ENCODE results near the gene OXCT2. TPM values are rescaled to one million over a fixed set of nuclear protein-coding genes. Genes with fewer than 3 reads are reported as not detected.

OXCT2 gene
- total and polyA plus RNA-seq, 2 of the 13 experiments (the other 11 are each of a cell fraction or from before 2014, with no cell fraction given), result 0.21 to 0.33 TPM

GRCh38 chr1:39738622-39739366 lies 32.4 kb downstream of the OXCT2 start, which contains the start of gene PPIE (continued):
- TF ChIP-seq ZNF687 (CRISPR knock-in tag; IDR thresholded peaks at IDR 0.05), result peak; percentile 52; the same call in 1 of the 2 replicates
- TF ChIP-seq ZNF563 (CRISPR knock-in tag; IDR thresholded peaks at IDR 0.05), result no peak
- peak; percentile 88 for TF ChIP-seq YY1 (IDR thresholded peaks at IDR 0.05; ENCODE audit: insufficient read depth, insufficient replicate concordance, low read depth, low read length)
- no peak for TF ChIP-seq MYC (CRISPR knock-in tag; IDR thresholded peaks at IDR 0.05; ENCODE audit: borderline replicate concordance)
- no peak for TF ChIP-seq HOXA9 (CRISPR knock-in tag; IDR thresholded peaks at IDR 0.05; ENCODE audit: borderline replicate concordance)
- TF ChIP-seq NR2F6 (IDR thresholded peaks at IDR 0.05), result no peak
- TF ChIP-seq NR2F6 (CRISPR knock-in tag; IDR thresholded peaks at IDR 0.05), result no peak
- no peak for TF ChIP-seq TBX2 (CRISPR knock-in tag; IDR thresholded peaks at IDR 0.05; ENCODE audit: borderline replicate concordance)
- no peak for TF ChIP-seq ATF5 (CRISPR knock-in tag; IDR thresholded peaks at IDR 0.05; ENCODE audit: low read depth)
- TF ChIP-seq ZNF609 (CRISPR knock-in tag; IDR thresholded peaks at IDR 0.05; ENCODE audit: borderline replicate concordance), result no peak
- TF ChIP-seq PATZ1 (CRISPR knock-in tag; IDR thresholded peaks at IDR 0.05), result no peak
- 0 out of 2 replicates have a peak, but pooled peaks have one; percentile 23 for TF ChIP-seq ZNF788 (CRISPR knock-in tag; IDR thresholded peaks at IDR 0.05; ENCODE audit: borderline replicate concordance)
- peak; percentile 71 for TF ChIP-seq GABPA (IDR thresholded peaks at IDR 0.05; ENCODE audit: low read depth, low read length)
- peak; percentile 84 for TF ChIP-seq GABPA (CRISPR knock-in tag; IDR thresholded peaks at IDR 0.05; ENCODE audit: low read depth)
- TF ChIP-seq GFI1 (CRISPR knock-in tag; IDR thresholded peaks at IDR 0.05; ENCODE audit: borderline replicate concordance), result no peak
- peak; percentile 61 for TF ChIP-seq POLR2G (IDR thresholded peaks at IDR 0.05; ENCODE audit: low read depth, low read length)
- no peak for TF ChIP-seq SKI (IDR thresholded peaks at IDR 0.05; ENCODE audit: partially characterized antibody)
- TF ChIP-seq MEIS1 (CRISPR knock-in tag; IDR thresholded peaks at IDR 0.05; ENCODE audit: borderline replicate concordance), result no peak
